HEK293 (cell line): ENCODE measurements around the gene MSMP.

Experiments used
- BCL11A ChIP-seq: fragments of 450-650 bp; formaldehyde crosslinking; IDR thresholded peaks from 2 replicates; pipeline ENCODE4 v1.5.1; 2016; ENCODE audit warnings: low read depth, missing biosample characterization, missing genetic modification characterization
- KLF16 ChIP-seq: fragments of 450-650 bp; formaldehyde crosslinking; IDR thresholded peaks from 2 replicates; pipeline ENCODE4 v1.5.1; 2017; ENCODE audit warnings: missing biosample characterization, missing genetic modification characterization
- KLF8 ChIP-seq: fragments of 450-650 bp; formaldehyde crosslinking; IDR thresholded peaks from 2 replicates; pipeline ENCODE4 v1.5.1; 2016; ENCODE audit warnings: missing biosample characterization, missing genetic modification characterization
- REPIN1 ChIP-seq: fragments of 450-650 bp; formaldehyde crosslinking; IDR thresholded peaks from 2 replicates; pipeline ENCODE4 v1.5.1; 2017; ENCODE audit warnings: missing biosample characterization, missing genetic modification characterization, low read depth
- TRIM28 ChIP-seq: IDR thresholded peaks from 2 replicates; pipeline ENCODE4 v1.6.1; 2011; ENCODE audit warnings: low read length, control low read depth, borderline replicate concordance
- WT1 ChIP-seq: fragments of 450-650 bp; formaldehyde crosslinking; IDR thresholded peaks from 2 replicates; pipeline ENCODE4 v1.5.1; 2016; ENCODE audit warnings: missing biosample characterization, missing genetic modification characterization
- ZBTB1 ChIP-seq: fragments of 450-650 bp; formaldehyde crosslinking; IDR thresholded peaks from 2 replicates; pipeline ENCODE4 v1.5.1; 2016; ENCODE audit warnings: missing biosample characterization, missing genetic modification characterization
- ZBTB17 ChIP-seq: fragments of 450-650 bp; formaldehyde crosslinking; IDR thresholded peaks from 2 replicates; pipeline ENCODE4 v1.5.1; 2016; ENCODE audit warnings: missing biosample characterization, missing genetic modification characterization
- ZBTB7A ChIP-seq: fragments of 450-650 bp; formaldehyde crosslinking; IDR thresholded peaks from 2 replicates; pipeline ENCODE4 v1.5.1; 2016; ENCODE audit warnings: low read depth, missing biosample characterization, missing genetic modification characterization
- ZNF211 ChIP-seq: fragments of 450-650 bp; formaldehyde crosslinking; IDR thresholded peaks from 2 replicates; pipeline ENCODE4 v1.5.1; 2016; ENCODE audit warnings: low read depth, missing biosample characterization, missing genetic modification characterization
- ZNF239 ChIP-seq: fragments of 450-650 bp; formaldehyde crosslinking; IDR thresholded peaks from 2 replicates; pipeline ENCODE4 v1.5.1; 2016; ENCODE audit warnings: missing biosample characterization, missing genetic modification characterization
- ZNF514 ChIP-seq: fragments of 450-650 bp; formaldehyde crosslinking; IDR thresholded peaks from 2 replicates; pipeline ENCODE4 v1.5.1; 2016; ENCODE audit warnings: missing biosample characterization, missing genetic modification characterization
- ZNF529 ChIP-seq: fragments of 450-650 bp; formaldehyde crosslinking; IDR thresholded peaks from 2 replicates; pipeline ENCODE4 v1.5.1; 2017; ENCODE audit warnings: missing genetic modification characterization, missing biosample characterization; ENCODE audit not compliant: insufficient replicate concordance
- ZNF548 ChIP-seq: fragments of 450-650 bp; formaldehyde crosslinking; IDR thresholded peaks from 2 replicates; pipeline ENCODE4 v1.5.1; 2016; ENCODE audit warnings: missing biosample characterization, missing genetic modification characterization
- ZNF549 ChIP-seq: fragments of 450-650 bp; IDR thresholded peaks from 2 replicates; pipeline ENCODE4 v1.5.1; 2018; ENCODE audit warnings: missing biosample characterization, missing genetic modification characterization, mild to moderate bottlenecking, inconsistent platforms, moderate library complexity
- ZNF596 ChIP-seq: fragments of 450-650 bp; IDR thresholded peaks from 2 replicates; pipeline ENCODE4 v1.5.0; 2018; ENCODE audit warnings: missing biosample characterization, mild to moderate bottlenecking, missing genetic modification characterization, moderate library complexity
- ZNF600 ChIP-seq: fragments of 450-650 bp; formaldehyde crosslinking; IDR thresholded peaks from 2 replicates; pipeline ENCODE4 v1.5.1; 2016; ENCODE audit warnings: missing biosample characterization, missing genetic modification characterization
- ZNF623 ChIP-seq: fragments of 450-650 bp; formaldehyde crosslinking; IDR thresholded peaks from 2 replicates; pipeline ENCODE4 v1.5.1; 2016; ENCODE audit warnings: missing biosample characterization, missing genetic modification characterization
- ZNF629 ChIP-seq: fragments of 450-650 bp; formaldehyde crosslinking; IDR thresholded peaks from 2 replicates; pipeline ENCODE4 v1.5.1; 2017; ENCODE audit warnings: missing biosample characterization, missing genetic modification characterization
- TF ChIP-seq, protein P1 (sequence below): fragments of 450-650 bp; formaldehyde crosslinking; IDR thresholded peaks from 2 replicates; pipeline ENCODE4 v1.5.1; 2016; ENCODE audit warnings: missing biosample characterization, missing genetic modification characterization, low read depth
- TF ChIP-seq, protein P2 (sequence below): fragments of 450-650 bp; formaldehyde crosslinking; IDR thresholded peaks from 2 replicates; pipeline ENCODE4 v1.5.1; 2016; ENCODE audit warnings: missing biosample characterization, missing genetic modification characterization, low read depth
- TF ChIP-seq, protein P3 (sequence below): fragments of 450-650 bp; formaldehyde crosslinking; IDR thresholded peaks from 2 replicates; pipeline ENCODE4 v1.5.1; 2016; ENCODE audit warnings: missing biosample characterization, missing genetic modification characterization
- TF ChIP-seq, protein P4 (sequence below): fragments of 450-650 bp; formaldehyde crosslinking; IDR thresholded peaks from 2 replicates; pipeline ENCODE4 v1.5.1; 2016; ENCODE audit warnings: missing biosample characterization, missing genetic modification characterization, borderline replicate concordance
- TF ChIP-seq, protein P5 (sequence below): fragments of 450-650 bp; formaldehyde crosslinking; IDR thresholded peaks from 2 replicates; pipeline ENCODE4 v1.5.1; 2016; ENCODE audit warnings: missing biosample characterization, missing genetic modification characterization
- TF ChIP-seq, protein P6 (sequence below): fragments of 450-650 bp; formaldehyde crosslinking; IDR thresholded peaks from 2 replicates; pipeline ENCODE4 v1.5.1; 2016; ENCODE audit warnings: missing biosample characterization, missing genetic modification characterization

MSMP gene

DNA sequence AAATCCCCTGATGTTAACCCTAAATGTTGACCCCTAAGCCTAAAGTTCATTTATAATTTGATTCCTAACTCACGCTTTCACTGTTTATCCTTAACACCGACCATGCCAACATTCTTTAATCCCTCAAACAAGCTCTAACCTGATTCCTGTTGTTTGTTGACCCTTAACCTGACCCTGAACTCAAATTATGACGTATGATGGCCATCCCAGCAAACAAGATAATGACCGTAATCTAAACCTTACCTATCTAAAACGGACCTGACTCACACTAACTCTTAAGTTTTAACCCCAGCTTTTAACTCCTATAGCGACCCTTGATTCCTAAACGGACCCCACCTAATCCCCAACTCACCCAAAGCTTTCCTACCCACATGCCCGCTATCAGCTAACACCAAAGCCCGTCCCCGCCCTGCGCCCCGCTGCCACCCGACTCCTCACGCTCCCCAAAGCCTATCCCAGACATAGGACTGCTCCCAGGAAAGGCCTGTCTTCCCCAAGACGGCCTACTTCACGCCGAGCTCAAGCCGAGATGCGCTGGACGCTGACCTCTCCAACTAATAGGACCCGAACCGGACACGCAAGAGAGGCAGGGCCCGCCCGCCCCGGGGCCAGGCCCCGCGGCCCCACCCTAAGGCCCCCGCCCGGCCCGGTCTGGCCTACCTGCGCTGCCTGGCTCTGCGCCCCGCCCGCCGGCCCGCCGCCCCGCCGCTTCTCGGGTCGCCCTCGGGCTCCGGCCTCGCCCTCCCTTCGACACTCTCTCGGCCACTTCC lies 22.5 kb downstream of the MSMP start (continued):
- TF ChIP-seq, protein P1, sequence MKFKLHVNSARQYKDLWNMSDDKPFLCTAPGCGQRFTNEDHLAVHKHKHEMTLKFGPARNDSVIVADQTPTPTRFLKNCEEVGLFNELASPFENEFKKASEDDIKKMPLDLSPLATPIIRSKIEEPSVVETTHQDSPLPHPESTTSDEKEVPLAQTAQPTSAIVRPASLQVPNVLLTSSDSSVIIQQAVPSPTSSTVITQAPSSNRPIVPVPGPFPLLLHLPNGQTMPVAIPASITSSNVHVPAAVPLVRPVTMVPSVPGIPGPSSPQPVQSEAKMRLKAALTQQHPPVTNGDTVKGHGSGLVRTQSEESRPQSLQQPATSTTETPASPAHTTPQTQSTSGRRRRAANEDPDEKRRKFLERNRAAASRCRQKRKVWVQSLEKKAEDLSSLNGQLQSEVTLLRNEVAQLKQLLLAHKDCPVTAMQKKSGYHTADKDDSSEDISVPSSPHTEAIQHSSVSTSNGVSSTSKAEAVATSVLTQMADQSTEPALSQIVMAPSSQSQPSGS (tag by site-specific recombination), result peak; percentile 60; the same call in 1 of the 2 replicates
- no peak for TF ChIP-seq ZNF529 (tag by site-specific recombination)
- TF ChIP-seq KLF8 (tag by site-specific recombination), result no peak
- no peak for TF ChIP-seq ZNF596 (tag by site-specific recombination)
- 0 out of 2 replicates have a peak, but pooled peaks have one; percentile 21 for TF ChIP-seq BCL11A
- TF ChIP-seq, protein P2, sequence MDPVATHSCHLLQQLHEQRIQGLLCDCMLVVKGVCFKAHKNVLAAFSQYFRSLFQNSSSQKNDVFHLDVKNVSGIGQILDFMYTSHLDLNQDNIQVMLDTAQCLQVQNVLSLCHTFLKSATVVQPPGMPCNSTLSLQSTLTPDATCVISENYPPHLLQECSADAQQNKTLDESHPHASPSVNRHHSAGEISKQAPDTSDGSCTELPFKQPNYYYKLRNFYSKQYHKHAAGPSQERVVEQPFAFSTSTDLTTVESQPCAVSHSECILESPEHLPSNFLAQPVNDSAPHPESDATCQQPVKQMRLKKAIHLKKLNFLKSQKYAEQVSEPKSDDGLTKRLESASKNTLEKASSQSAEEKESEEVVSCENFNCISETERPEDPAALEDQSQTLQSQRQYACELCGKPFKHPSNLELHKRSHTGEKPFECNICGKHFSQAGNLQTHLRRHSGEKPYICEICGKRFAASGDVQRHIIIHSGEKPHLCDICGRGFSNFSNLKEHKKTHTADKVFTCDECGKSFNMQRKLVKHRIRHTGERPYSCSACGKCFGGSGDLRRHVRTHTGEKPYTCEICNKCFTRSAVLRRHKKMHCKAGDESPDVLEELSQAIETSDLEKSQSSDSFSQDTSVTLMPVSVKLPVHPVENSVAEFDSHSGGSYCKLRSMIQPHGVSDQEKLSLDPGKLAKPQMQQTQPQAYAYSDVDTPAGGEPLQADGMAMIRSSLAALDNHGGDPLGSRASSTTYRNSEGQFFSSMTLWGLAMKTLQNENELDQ, result no peak
- TF ChIP-seq REPIN1 (tag by site-specific recombination), result no peak
- no peak for TF ChIP-seq ZNF623 (tag by site-specific recombination)
- no peak for TF ChIP-seq ZNF600 (tag by site-specific recombination)
- TF ChIP-seq ZBTB17 (tag by site-specific recombination), result no peak
- no peak for TF ChIP-seq ZNF548
- TF ChIP-seq ZNF629 (tag by site-specific recombination), result no peak
- TF ChIP-seq, protein P3, sequence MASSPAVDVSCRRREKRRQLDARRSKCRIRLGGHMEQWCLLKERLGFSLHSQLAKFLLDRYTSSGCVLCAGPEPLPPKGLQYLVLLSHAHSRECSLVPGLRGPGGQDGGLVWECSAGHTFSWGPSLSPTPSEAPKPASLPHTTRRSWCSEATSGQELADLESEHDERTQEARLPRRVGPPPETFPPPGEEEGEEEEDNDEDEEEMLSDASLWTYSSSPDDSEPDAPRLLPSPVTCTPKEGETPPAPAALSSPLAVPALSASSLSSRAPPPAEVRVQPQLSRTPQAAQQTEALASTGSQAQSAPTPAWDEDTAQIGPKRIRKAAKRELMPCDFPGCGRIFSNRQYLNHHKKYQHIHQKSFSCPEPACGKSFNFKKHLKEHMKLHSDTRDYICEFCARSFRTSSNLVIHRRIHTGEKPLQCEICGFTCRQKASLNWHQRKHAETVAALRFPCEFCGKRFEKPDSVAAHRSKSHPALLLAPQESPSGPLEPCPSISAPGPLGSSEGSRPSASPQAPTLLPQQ (tag by site-specific recombination), result 0 out of 2 replicates have a peak, but pooled peaks have one; percentile 8
- 0 out of 2 replicates have a peak, but pooled peaks have one; percentile 27 for TF ChIP-seq ZBTB7A (tag by site-specific recombination)
- no peak for TF ChIP-seq ZNF239 (tag by site-specific recombination)
- TF ChIP-seq ZNF211 (tag by site-specific recombination), result no peak
- TF ChIP-seq WT1 (tag by site-specific recombination), result no peak; the same call in 1 of the 2 replicates
- TF ChIP-seq, protein P4, sequence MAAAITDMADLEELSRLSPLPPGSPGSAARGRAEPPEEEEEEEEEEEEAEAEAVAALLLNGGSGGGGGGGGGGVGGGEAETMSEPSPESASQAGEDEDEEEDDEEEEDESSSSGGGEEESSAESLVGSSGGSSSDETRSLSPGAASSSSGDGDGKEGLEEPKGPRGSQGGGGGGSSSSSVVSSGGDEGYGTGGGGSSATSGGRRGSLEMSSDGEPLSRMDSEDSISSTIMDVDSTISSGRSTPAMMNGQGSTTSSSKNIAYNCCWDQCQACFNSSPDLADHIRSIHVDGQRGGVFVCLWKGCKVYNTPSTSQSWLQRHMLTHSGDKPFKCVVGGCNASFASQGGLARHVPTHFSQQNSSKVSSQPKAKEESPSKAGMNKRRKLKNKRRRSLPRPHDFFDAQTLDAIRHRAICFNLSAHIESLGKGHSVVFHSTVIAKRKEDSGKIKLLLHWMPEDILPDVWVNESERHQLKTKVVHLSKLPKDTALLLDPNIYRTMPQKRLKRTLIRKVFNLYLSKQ (tag by site-specific recombination), result no peak
- TF ChIP-seq, protein P5, sequence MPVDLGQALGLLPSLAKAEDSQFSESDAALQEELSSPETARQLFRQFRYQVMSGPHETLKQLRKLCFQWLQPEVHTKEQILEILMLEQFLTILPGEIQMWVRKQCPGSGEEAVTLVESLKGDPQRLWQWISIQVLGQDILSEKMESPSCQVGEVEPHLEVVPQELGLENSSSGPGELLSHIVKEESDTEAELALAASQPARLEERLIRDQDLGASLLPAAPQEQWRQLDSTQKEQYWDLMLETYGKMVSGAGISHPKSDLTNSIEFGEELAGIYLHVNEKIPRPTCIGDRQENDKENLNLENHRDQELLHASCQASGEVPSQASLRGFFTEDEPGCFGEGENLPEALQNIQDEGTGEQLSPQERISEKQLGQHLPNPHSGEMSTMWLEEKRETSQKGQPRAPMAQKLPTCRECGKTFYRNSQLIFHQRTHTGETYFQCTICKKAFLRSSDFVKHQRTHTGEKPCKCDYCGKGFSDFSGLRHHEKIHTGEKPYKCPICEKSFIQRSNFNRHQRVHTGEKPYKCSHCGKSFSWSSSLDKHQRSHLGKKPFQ, result no peak
- TF ChIP-seq TRIM28, result no peak
- TF ChIP-seq ZNF549, result no peak
- TF ChIP-seq KLF16 (tag by site-specific recombination), result no peak
- TF ChIP-seq ZNF514 (tag by site-specific recombination), result no peak
- TF ChIP-seq, protein P6, sequence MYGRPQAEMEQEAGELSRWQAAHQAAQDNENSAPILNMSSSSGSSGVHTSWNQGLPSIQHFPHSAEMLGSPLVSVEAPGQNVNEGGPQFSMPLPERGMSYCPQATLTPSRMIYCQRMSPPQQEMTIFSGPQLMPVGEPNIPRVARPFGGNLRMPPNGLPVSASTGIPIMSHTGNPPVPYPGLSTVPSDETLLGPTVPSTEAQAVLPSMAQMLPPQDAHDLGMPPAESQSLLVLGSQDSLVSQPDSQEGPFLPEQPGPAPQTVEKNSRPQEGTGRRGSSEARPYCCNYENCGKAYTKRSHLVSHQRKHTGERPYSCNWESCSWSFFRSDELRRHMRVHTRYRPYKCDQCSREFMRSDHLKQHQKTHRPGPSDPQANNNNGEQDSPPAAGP (tag by site-specific recombination), result peak; percentile 52
- no peak for TF ChIP-seq ZBTB1
